ENCODE data around the gene HLA-DOA. TPM values are rescaled to one million over a fixed set of nuclear protein-coding genes. Genes with fewer than 3 reads are reported as not detected.
A peak's percentile ranks its signal among the peaks of the same experiment; 100 is the strongest.

The HLA-DOA gene
- total RNA-seq, 4 donors from 2014 or later = 0.20 to 2.9 (median 0.86) TPM

GRCh38 chr6:32977272-32977952 is 32.0 kb downstream of the HLA-DOA start:
- no peaks in the 10 kb centered on the region for H3K9me3 ChIP-seq
- in situ Hi-C loops (cut with MboI; ENCODE audit: low sequenced_read_pairs in 4 of 4) (loop anchor here in 2 of 4 donors (5.0 to 25.0 kb wide), 2 partner anchors 40 to 90 kb away; no protein-coding TSS in a partner anchor), intact Hi-C loops (cut with DNase I; ENCODE audit: low total_unique reads) (no loop called here)
- peaks cover 6 to 90% of the 10 kb centered on the region in 2 donors for H3K36me3 ChIP-seq
- TF ChIP-seq CTCF (IDR thresholded peaks at IDR 0.05 in 4 of 5, conservative IDR thresholded peaks at IDR 0.05 in 1 of 5) = no peak
- H3K4me1 ChIP-seq = peaks cover 46 to 60% of the 10 kb centered on the region in 2 donors
- no peak overlapping the region for H3K4me3 ChIP-seq
- no peaks in the 10 kb centered on the region for H3K27me3 ChIP-seq
- peak overlapping the region in 1 of 4 donors; percentile 38 for H3K27ac ChIP-seq
- ATAC-seq = no peak
- DNase-seq = no peak

GRCh38 chr6:32976334-32977069 is 32.9 kb downstream of the HLA-DOA start:
- in situ Hi-C loops (cut with MboI; ENCODE audit: low sequenced_read_pairs in 4 of 4) = loop anchor here in 2 of 4 donors (5.0 to 25.0 kb wide), 2 partner anchors 39 to 89 kb away; no protein-coding TSS in a partner anchor
- ATAC-seq (no peak), DNase-seq (no peak)
- Histone ChIP-seq H3K4me1 (peaks cover 39 to 55% of the 10 kb centered on the region in 2 donors), H3K27me3 (no peaks in the 10 kb centered on the region), H3K36me3 (peaks cover 6 to 84% of the 10 kb centered on the region in 2 donors), H3K4me3 (peak overlapping the region in 1 of 4 donors; percentile 97), H3K9me3 (no peaks in the 10 kb centered on the region), H3K27ac (peak overlapping the region in 1 of 4 donors; percentile 99)
- intact Hi-C loops (cut with DNase I; ENCODE audit: low total_unique reads) = no loop called here
- TF ChIP-seq POLR2A (IDR thresholded peaks at IDR 0.05) (no peak), CTCF (IDR thresholded peaks at IDR 0.05 in 4 of 5, conservative IDR thresholded peaks at IDR 0.05 in 1 of 5) (no peak)

GRCh38 chr6:32975886-32976285 is 33.5 kb downstream of the HLA-DOA start:
- Histone ChIP-seq H3K9me3 (no peaks in the 10 kb centered on the region), H3K27me3 (no peaks in the 10 kb centered on the region), H3K4me3 (peak overlapping the region in 1 of 4 donors; percentile 97), H3K27ac (peak overlapping the region in 3 of 4 donors; percentile 97 to 100 (median 99)), H3K36me3 (peaks cover 4 to 78% of the 10 kb centered on the region in 2 donors), H3K4me1 (peaks cover 34 to 50% of the 10 kb centered on the region in 2 donors)
- in situ Hi-C loops (cut with MboI; ENCODE audit: low sequenced_read_pairs in 4 of 4) = loop anchor here in 2 of 4 donors (5.0 to 25.0 kb wide), 2 partner anchors 39 to 89 kb away; no protein-coding TSS in a partner anchor
- ATAC-seq = no peak
- DNase-seq = no peak
- TF ChIP-seq CTCF (IDR thresholded peaks at IDR 0.05 in 4 of 5, conservative IDR thresholded peaks at IDR 0.05 in 1 of 5) = no peak
- TF ChIP-seq POLR2A (IDR thresholded peaks at IDR 0.05) = no peak
- intact Hi-C loops (cut with DNase I; ENCODE audit: low total_unique reads) = no loop called here

DNA sequence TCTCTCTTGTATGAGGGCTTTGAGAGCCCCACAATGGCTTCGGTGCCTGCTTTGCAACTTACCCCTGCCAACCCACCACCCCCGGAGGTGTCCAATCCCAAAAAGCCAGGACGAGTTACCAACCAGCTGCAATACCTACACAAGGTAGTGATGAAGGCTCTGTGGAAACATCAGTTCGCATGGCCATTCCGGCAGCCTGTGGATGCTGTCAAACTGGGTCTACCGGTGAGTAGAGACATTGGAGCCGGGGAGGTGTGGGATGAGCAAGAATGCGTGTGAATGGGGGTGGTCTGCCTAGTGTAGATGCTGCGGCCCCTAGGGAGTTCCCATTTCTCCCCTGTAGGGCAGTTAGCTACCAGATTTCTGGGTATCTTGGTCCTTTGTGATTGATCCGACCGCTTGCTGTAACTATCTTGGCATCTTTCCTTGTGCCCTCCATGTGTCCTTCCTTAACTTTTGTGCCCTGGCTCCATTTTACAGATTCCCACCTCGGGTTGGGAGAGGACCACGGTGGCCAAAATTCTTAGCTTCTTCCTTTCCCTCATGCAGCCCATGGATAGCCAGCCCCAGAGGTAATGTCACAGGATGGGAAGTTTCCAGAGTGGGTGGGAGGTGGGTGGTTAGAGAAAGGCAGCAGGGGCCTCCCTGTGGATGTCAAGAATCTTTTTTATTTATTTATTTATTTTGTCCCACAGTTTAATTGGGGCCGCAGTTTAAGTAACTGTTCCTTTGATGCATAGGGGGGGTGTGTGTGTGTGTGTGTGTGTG is 34.7 kb downstream of the HLA-DOA start:
- H3K27ac ChIP-seq = peak overlapping the region; percentile 80 to 100 (median 98)

More for the DNA sequence above, 34.7 kb downstream of the HLA-DOA start:
- in situ Hi-C loops (cut with MboI; ENCODE audit: low sequenced_read_pairs in 4 of 4) = loop anchor here (5.0 to 25.0 kb wide), 5 partner anchors 37 to 1012 kb away; partner anchors contain the start of genes AGER (in 3 of the 4), AGPAT1 (in 3 of the 4), GPSM3 (in 3 of the 4) and PBX2 (in 3 of the 4)
- Histone ChIP-seq H3K4me1 (peaks cover 28 to 40% of the 10 kb centered on the region in 2 donors), H3K9me3 (no peaks in the 10 kb centered on the region), H3K27me3 (no peaks in the 10 kb centered on the region), H3K36me3 (peaks cover 2 to 66% of the 10 kb centered on the region in 2 donors), H3K4me3 (peak overlapping the region; percentile 95 to 97 (median 96))
- TF ChIP-seq CTCF (IDR thresholded peaks at IDR 0.05 in 4 of 5, conservative IDR thresholded peaks at IDR 0.05 in 1 of 5) (no peak), POLR2A (IDR thresholded peaks at IDR 0.05) (no peak)
- DNase-seq (no peak), ATAC-seq (no peak)
- intact Hi-C loops (cut with DNase I; ENCODE audit: low total_unique reads) = loop anchor here (5.0 kb wide), 2 partner anchors 1152 to 1312 kb away; partner anchors contain the start of genes C6orf47 and GPANK1
